B cell (primary cell): ENCODE results near the gene PSME2. TPM values are rescaled to one million over a fixed set of nuclear protein-coding genes. Genes with fewer than 3 reads are reported as not detected.

Experiments
- ATAC-seq: fragments of 200-7000 bp; cut with Tn5 transposase; one replicate; pipeline ENCODE4 v1.10.0; 2021; ENCODE audit warnings: low read depth, mild to moderate bottlenecking, moderate number of reproducible peaks, moderate library complexity
- CTCF ChIA-PET: fragments of 350-600 bp; sonication (Branson Sonifier 250); formaldehyde crosslinking; loops from one replicate; lab custom pipeline; 2021; ENCODE audit warnings: antibody characterized with exemption, inconsistent platforms; lab: Charles Lee
- POLR2A ChIA-PET: fragments of 350-600 bp; sonication (Branson Sonifier 250); formaldehyde crosslinking; loops from one replicate; lab custom pipeline; 2021; ENCODE audit warnings: antibody characterized with exemption; lab: Charles Lee
- DNase-seq: peaks from one replicate; pipeline ENCODE4 v3.0.0; 2013
- H2AFZ ChIP-seq: 2 replicates; pipeline ENCODE4 v1.6.1; 2012; ENCODE audit warnings: mild to moderate bottlenecking, low read depth, low read length; ENCODE audit not compliant: insufficient read depth, poor library complexity, severe bottlenecking
- H3K27ac ChIP-seq, 2 donors: 1 replicate in 1 of 2; 2 replicates in 1 of 2; pipeline ENCODE4 v1.5.1; 2012 to 2013; ENCODE audit warnings: low read length in 2 of 2, mild to moderate bottlenecking in 2 of 2, moderate library complexity in 1 of 2
- H3K27me3 ChIP-seq, 4 experiments: fragments of 200-600 bp in 1 of 4; sonication (generic) in 1 of 4; replicated peaks in 1 of 4; 1 replicate in 2 of 4; 2 replicates in 2 of 4; pipeline versions ENCODE4 v1.6.1 to v1.7.0; 2013 to 2016; ENCODE audit warnings: low read length in 3 of 4, mild to moderate bottlenecking in 2 of 4, mixed read lengths in 1 of 4, moderate library complexity in 1 of 4; ENCODE audit not compliant: insufficient read depth in 4 of 4, control insufficient read depth in 3 of 4; ENCODE audit errors: control extremely low read depth in 1 of 4
- H3K36me3 ChIP-seq, 2 experiments: replicated peaks in 1 of 2; 1 replicate in 1 of 2; 2 replicates in 1 of 2; pipeline versions ENCODE4 v1.6.1 to v1.7.1; 2013; ENCODE audit warnings: low read length in 1 of 2; ENCODE audit not compliant: insufficient read depth in 2 of 2, control insufficient read depth in 1 of 2; ENCODE audit errors: control extremely low read depth in 1 of 2, extremely low read depth in 1 of 2
- H3K4me1 ChIP-seq, 2 donors: fragments of 200-600 bp in 1 of 2; sonication (generic) in 1 of 2; 1 replicate in 1 of 2; 2 replicates in 1 of 2; pipeline versions ENCODE4 v1.5.1 to v1.6.1; 2013 to 2017; ENCODE audit warnings: low read length in 2 of 2; ENCODE audit not compliant: control insufficient read depth in 2 of 2, insufficient read depth in 2 of 2
- H3K4me2 ChIP-seq: replicated peaks from 2 replicates; pipeline ENCODE3; 2012; ENCODE audit warnings: mild to moderate bottlenecking, low read depth, low read length; ENCODE audit not compliant: poor library complexity, severe bottlenecking
- H3K4me3 ChIP-seq, 5 experiments: fragments of 200-600 bp in 1 of 5; sonication (generic) in 1 of 5; 1 replicate in 3 of 5; 2 replicates in 2 of 5; pipeline versions ENCODE4 v1.5.1 to v1.7.0; 2011 to 2016; ENCODE audit warnings: low read length in 4 of 5, mild to moderate bottlenecking in 4 of 5, low read depth in 2 of 5, control low read depth in 1 of 5, moderate library complexity in 1 of 5; ENCODE audit not compliant: insufficient read depth in 1 of 5; ENCODE audit errors: control extremely low read depth in 1 of 5, extremely low read depth in 1 of 5
- H3K79me2 ChIP-seq: fragments of 200-600 bp; sonication (generic); one replicate; pipeline ENCODE4 v1.6.0; 2016; ENCODE audit warnings: low read length; ENCODE audit not compliant: control insufficient read depth, insufficient read depth
- H3K9ac ChIP-seq: fragments of 200-600 bp; sonication (generic); 2 replicates; pipeline ENCODE4 v1.6.1; 2017; ENCODE audit warnings: mild to moderate bottlenecking, low read length, moderate library complexity
- H3K9me3 ChIP-seq, 3 donors: one replicate each; pipeline versions ENCODE4 v1.6.1 to v1.7.1; 2013; ENCODE audit warnings: low read length in 2 of 3; ENCODE audit not compliant: control insufficient read depth in 2 of 3, insufficient read depth in 1 of 3; ENCODE audit errors: control extremely low read depth in 1 of 3
- H4K20me1 ChIP-seq: 2 replicates; pipeline ENCODE4 v1.6.0; 2012; ENCODE audit warnings: mild to moderate bottlenecking, low read length; ENCODE audit not compliant: insufficient read depth, control insufficient read depth, poor library complexity, severe bottlenecking
- H3K27ac Mint-ChIP-seq: one replicate; pipeline ENCODE4 v1.8.0; 2021; ENCODE audit warnings: mixed read lengths
- H3K27me3 Mint-ChIP-seq: one replicate; pipeline ENCODE4 v1.8.0; 2021; ENCODE audit warnings: mixed read lengths
- H3K4me1 Mint-ChIP-seq: one replicate; pipeline ENCODE4 v1.8.0; 2021; ENCODE audit warnings: mixed read lengths
- H3K4me3 Mint-ChIP-seq: one replicate; pipeline ENCODE4 v1.8.0; 2021; ENCODE audit warnings: mixed read lengths
- H3K9me3 Mint-ChIP-seq: one replicate; pipeline ENCODE4 v1.8.0; 2022; ENCODE audit warnings: mixed read lengths; ENCODE audit not compliant: insufficient read depth
- CTCF ChIP-seq: fragments of 200-600 bp; IDR thresholded peaks from one replicate; pipeline ENCODE4 v1.8.0; 2022; ENCODE audit warnings: antibody characterized with exemption, mild to moderate bottlenecking
- EZH2 ChIP-seq: IDR thresholded peaks from 2 replicates; pipeline ENCODE4 v1.6.1; 2012; ENCODE audit warnings: borderline replicate concordance, low read depth, mild to moderate bottlenecking, moderate library complexity, low read length; ENCODE audit not compliant: insufficient read depth, poor library complexity, severe bottlenecking
- WGBS: methylation state at CpG from one replicate; pipeline ENCODE4 v1.1.5; 2013; ENCODE audit warnings: missing lambda C conversion rate; ENCODE audit not compliant: insufficient coverage; 5-methylcytosine and 5-hydroxymethylcytosine counted together
- intact Hi-C: fragments of 100-400 bp; cut with micrococcal nuclease; formaldehyde crosslinking; loops from one replicate; pipeline ENCODE4 v1.10.0; 2022
- polyA plus RNA-seq: library from polyadenylated mRNA; depleted of rRNA; stranded (reverse); fragments of >200 nt; gene quantifications from 2 replicates; pipeline ENCODE4 v1.2.3, GENCODE V29; 2012
- total RNA-seq, 2 donors: library from RNA; stranded (reverse); fragments of 120-200 nt in 1 of 2; gene quantifications; 1 replicate in 1 of 2; 2 replicates in 1 of 2; pipeline versions ENCODE4 v1.2.3 to v1.2.4, GENCODE V29; 2013 to 2022

Gene PSME2
- total and polyA plus RNA-seq, 2 donors (not counting 1 experiment from before 2014, with no cell fraction given) = 126 to 141 TPM

DNA sequence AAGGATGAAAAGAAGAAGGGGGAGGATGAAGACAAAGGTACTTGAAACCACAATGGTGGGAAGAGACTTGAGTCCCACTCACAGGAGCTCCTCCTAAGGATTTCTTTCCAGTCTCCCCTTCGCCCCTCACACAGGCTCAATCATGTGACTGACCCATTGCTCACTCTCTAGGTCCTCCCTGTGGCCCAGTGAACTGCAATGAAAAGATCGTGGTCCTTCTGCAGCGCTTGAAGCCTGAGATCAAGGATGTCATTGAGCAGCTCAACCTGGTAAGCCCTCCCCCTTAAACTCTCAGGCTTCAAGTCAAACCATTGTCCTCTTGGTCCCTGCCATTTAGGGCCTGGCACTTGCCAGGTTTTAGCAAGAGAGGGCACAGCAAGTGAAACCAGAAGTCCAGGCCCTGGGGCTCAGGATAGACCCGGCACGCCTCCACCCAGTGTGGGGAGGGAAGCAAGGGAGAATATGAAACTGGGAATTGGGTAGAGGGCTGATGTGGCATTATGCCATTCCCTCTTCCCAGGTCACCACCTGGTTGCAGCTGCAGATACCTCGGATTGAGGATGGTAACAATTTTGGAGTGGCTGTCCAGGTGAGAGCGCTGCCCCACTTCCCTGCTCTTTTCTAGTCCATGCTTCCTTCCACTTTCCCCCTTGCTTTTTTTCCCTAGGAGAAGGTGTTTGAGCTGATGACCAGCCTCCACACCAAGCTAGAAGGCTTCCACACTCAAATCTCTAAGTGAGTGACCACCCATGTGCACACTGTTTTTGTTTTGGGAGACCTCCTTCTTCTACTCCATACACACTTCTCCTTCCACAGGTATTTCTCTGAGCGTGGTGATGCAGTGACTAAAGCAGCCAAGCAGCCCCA, 8.6 kb downstream of the PSME2 start:
- peaks cover 55% of the 10 kb centered on the region for H3K79me2 ChIP-seq
- intact Hi-C loops = loop anchor here (2.0 kb wide), 1 partner anchor 57 kb away; no protein-coding TSS in a partner anchor
- H3K36me3 ChIP-seq = peaks cover 0 to 27% of the 10 kb centered on the region in 2 experiments
- DNase-seq (no peak), ATAC-seq (no peak)
- peak overlapping the region in 1 of 2 donors; percentile 97 for H3K27ac ChIP-seq
- Mint-ChIP-seq H3K4me1 (peaks cover 59% of the 10 kb centered on the region), H3K9me3 (no peaks in the 10 kb centered on the region), H3K27me3 (no peaks in the 10 kb centered on the region), H3K4me3 (peak overlapping the region; percentile 92), H3K27ac (peak overlapping the region; percentile 56)
- H3K9ac ChIP-seq = no peak overlapping the region
- ChIA-PET POLR2A (interaction anchor here (0.6 to 3.3 kb wide), 5 partner anchors 9 to 56 kb away, joined by 3 to 49 read pairs (median 4); partner anchors contain the start of genes DCAF11, NRL, PSME2 and RNF31), CTCF (interaction anchor here (0.7 to 4.6 kb wide), 9 partner anchors 9 to 196 kb away, joined by 3 to 43 read pairs (median 7); partner anchors contain the start of genes DCAF11, IRF9, NRL and PSME2)
- H3K4me1 ChIP-seq = peaks cover 28 to 41% of the 10 kb centered on the region in 2 donors
- no peak for TF ChIP-seq EZH2
- no peak for TF ChIP-seq CTCF
- peak overlapping the region; percentile 90 for H3K4me2 ChIP-seq
- no peaks in the 10 kb centered on the region for H3K27me3 ChIP-seq
- H2AFZ ChIP-seq = no peak overlapping the region
- H3K9me3 ChIP-seq = no peaks in the 10 kb centered on the region
- peaks cover 16% of the 10 kb centered on the region for H4K20me1 ChIP-seq
- H3K4me3 ChIP-seq = no peak overlapping the region
- 100% methylated on average over 4 of the region's 8 CpGs for WGBS
